SK-N-MC (cell line): ENCODE measurements around the gene PRSS22.

Experiments used
- DNase-seq: peaks from one replicate; pipeline ENCODE4 v3.0.0-alpha.2; 2011; ENCODE audit warnings: low read depth, low spot score
- H3K27ac ChIP-seq: fragments of 200-600 bp; sonication (generic); 2 replicates; pipeline ENCODE4 v1.5.1; 2016; ENCODE audit warnings: mixed run types
- H3K36me3 ChIP-seq: fragments of 200-600 bp; sonication (generic); 2 replicates; pipeline ENCODE4 v1.6.1; 2017; ENCODE audit warnings: antibody characterized with exemption, low read length, mixed read lengths; ENCODE audit not compliant: insufficient read depth
- H3K4me3 ChIP-seq: fragments of 200-600 bp; sonication (generic); 2 replicates; pipeline ENCODE4 v1.5.1; 2016
- H3K9ac ChIP-seq: fragments of 200-600 bp; sonication (generic); 2 replicates; pipeline ENCODE4 v1.8.0; 2017; ENCODE audit warnings: mixed run types, mixed read lengths; ENCODE audit not compliant: insufficient read length
- H3K9me3 ChIP-seq: fragments of 200-600 bp; sonication (generic); 2 replicates; pipeline ENCODE4 v1.6.1; 2017; ENCODE audit warnings: low read depth, mild to moderate bottlenecking, antibody characterized with exemption, low read length, moderate library complexity, mixed read lengths
- EZH2 ChIP-seq: fragments of 200-600 bp; sonication (generic); IDR thresholded peaks from one replicate; pipeline ENCODE4 v1.6.1; 2017; ENCODE audit warnings: antibody characterized with exemption
- FOXP2 ChIP-seq: optimal IDR thresholded peaks from 2 replicates; pipeline ENCODE3; 2011; ENCODE audit warnings: mild to moderate bottlenecking, moderate library complexity; ENCODE audit not compliant: insufficient read depth; ENCODE audit errors: extremely low read length, control extremely low read depth
- POLR2AphosphoS5 ChIP-seq: IDR thresholded peaks from 2 replicates; pipeline ENCODE4 v1.6.1; 2012; ENCODE audit warnings: mild to moderate bottlenecking, low read depth, low read length, borderline replicate concordance

PRSS22 gene

DNA sequence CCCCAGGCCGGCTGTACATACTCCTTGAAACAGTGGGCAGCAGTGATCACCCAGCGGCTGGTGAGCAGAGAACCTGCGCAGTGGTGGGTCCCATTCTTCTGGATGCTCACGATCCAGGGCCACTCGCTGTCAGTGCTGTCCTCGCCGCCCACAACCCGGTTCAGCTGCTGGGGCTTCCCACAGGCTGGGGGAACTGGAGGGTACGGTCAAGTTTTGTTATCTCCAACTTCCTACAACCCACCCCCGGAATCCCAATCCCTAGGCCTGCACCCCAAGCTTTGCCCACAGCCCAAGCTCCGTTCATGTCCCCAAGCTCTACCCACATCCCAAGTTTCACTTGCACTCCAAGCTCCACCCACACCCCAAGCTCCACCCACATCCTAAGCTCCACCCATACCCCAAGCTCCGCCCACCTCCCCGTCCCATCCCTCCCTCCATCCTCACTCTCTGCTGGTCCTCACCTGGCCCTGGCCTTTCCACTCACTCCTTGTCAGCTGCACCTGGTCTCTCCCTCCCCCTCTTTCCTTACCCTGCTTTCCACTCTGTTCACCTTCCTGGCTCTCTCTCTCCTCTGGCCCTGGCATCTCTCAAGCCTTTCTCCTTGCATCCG is 1.8 kb downstream of the PRSS22 start:
- H3K9ac ChIP-seq = no peak overlapping the region
- H3K9me3 ChIP-seq = no peaks in the 10 kb centered on the region
- no peak overlapping the region for H3K27ac ChIP-seq
- no peak for TF ChIP-seq POLR2AphosphoS5
- TF ChIP-seq FOXP2 = no peak
- TF ChIP-seq EZH2 = no peak
- no peak overlapping the region for H3K4me3 ChIP-seq
- H3K36me3 ChIP-seq = no peaks in the 10 kb centered on the region
- no peak for DNase-seq

GRCh38 chr16:2855536-2855935 is 2.4 kb downstream of the PRSS22 start:
- no peak for TF ChIP-seq EZH2
- no peak for TF ChIP-seq FOXP2
- TF ChIP-seq POLR2AphosphoS5 = no peak
- H3K27ac ChIP-seq = no peak overlapping the region
- H3K36me3 ChIP-seq = no peaks in the 10 kb centered on the region
- no peak for DNase-seq
- H3K4me3 ChIP-seq = no peak overlapping the region
- no peak overlapping the region for H3K9ac ChIP-seq
- H3K9me3 ChIP-seq = no peaks in the 10 kb centered on the region

DNA sequence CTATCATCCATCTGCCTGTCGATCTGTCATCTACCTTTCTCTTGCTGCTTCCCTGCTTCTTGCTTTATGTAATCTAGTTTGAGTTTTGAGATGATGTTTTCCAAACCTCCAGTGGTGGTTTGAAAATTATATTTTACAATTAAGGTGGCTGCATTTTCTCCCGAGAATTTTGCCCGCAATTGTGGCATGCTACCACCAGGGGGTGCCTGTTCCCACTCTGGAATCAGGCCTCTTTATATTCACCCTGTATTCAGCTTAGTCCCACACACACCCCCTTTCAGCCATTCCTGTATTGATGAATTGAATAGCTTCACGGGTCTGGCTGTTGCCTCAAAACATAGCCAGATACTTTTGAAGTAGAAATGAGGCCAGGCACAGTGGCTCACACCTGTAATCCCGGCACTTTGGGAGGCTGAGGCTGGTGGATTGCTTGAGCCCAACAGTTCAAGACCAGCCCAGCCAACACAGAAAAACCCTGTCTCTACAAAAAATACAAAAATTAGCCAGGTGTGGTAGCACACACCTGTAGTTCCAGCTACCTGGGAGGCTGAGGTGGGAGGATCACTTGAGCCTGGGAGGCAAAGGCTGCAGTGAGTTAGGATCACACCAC is 3.2 kb downstream of the PRSS22 start:
- Histone ChIP-seq H3K9me3 (no peaks in the 10 kb centered on the region), H3K27ac (no peak overlapping the region), H3K4me3 (no peak overlapping the region), H3K9ac (no peak overlapping the region), H3K36me3 (no peaks in the 10 kb centered on the region)
- TF ChIP-seq FOXP2 = no peak
- TF ChIP-seq POLR2AphosphoS5 = no peak
- no peak for TF ChIP-seq EZH2
- no peak for DNase-seq

- DNase-seq = no peak
- Histone ChIP-seq H3K9ac (no peak overlapping the region), H3K4me3 (peak overlapping the region; percentile 79; the same call in 1 of the 2 replicates), H3K27ac (no peak overlapping the region; the same call in 1 of the 2 replicates), H3K36me3 (no peaks in the 10 kb centered on the region), H3K9me3 (no peaks in the 10 kb centered on the region)
- TF ChIP-seq POLR2AphosphoS5 (no peak), FOXP2 (no peak), EZH2 (no peak)
Measured at GRCh38 chr16:2853531-2854073, 4.4 kb downstream of the PRSS22 start.

- H3K36me3 ChIP-seq = no peaks in the 10 kb centered on the region
- TF ChIP-seq POLR2AphosphoS5 = no peak
- no peak for TF ChIP-seq FOXP2
- TF ChIP-seq EZH2 = no peak
- no peak for DNase-seq
- H3K9ac ChIP-seq = peak overlapping the region; percentile 65
- H3K27ac ChIP-seq = peak overlapping the region; percentile 57
- H3K9me3 ChIP-seq = no peaks in the 10 kb centered on the region
- H3K4me3 ChIP-seq = peak overlapping the region; percentile 79
Measured at GRCh38 chr16:2852731-2853507, 5.1 kb downstream of the PRSS22 start.

DNA sequence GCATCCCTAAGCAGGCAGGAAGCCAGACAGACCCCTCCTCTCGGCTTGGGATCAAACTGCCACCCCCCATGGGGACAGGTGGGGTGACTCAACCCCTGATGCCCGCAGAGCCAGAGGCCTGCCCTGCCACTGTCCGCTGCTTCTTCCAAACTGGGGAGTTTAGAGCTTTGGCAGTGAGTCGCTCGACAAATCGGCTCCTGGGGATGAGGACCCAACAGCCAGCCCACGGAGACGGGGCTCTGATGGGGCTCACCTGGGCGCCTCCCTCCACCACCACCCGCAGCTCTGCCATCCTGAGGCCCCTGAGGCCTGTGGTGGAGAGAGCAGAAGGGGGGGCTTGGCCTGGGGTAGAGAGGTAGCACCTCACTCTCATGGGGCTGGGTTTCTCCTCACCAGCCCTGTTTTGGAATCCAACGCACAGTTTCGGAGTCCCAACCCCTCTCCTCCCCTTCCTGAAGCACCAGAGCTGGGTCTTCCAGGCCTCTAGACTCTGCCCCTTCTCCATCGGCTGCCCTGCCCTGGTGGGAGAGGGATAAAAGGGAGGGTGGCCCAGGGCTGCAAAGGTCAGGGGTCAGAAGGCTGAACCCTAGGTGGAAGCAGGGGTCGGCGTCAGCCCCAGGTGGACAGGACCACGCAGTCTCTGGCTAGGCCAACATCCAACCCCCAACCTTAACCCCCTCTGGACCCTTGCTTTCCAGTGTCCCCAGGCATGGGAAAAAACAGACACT is 5.8 kb downstream of the PRSS22 start:
- no peak for DNase-seq
- no peak for TF ChIP-seq FOXP2
- TF ChIP-seq EZH2 = no peak
- no peak for TF ChIP-seq POLR2AphosphoS5
- peak overlapping the region; percentile 65 for H3K9ac ChIP-seq
- no peaks in the 10 kb centered on the region for H3K9me3 ChIP-seq
- no peaks in the 10 kb centered on the region for H3K36me3 ChIP-seq
- peak overlapping the region; percentile 79 for H3K4me3 ChIP-seq
- H3K27ac ChIP-seq = peak overlapping the region; percentile 57

- DNase-seq = no peak
- no peak overlapping the region for H3K27ac ChIP-seq
- H3K9ac ChIP-seq = no peak overlapping the region
Measured at GRCh38 chr16:2848933-2849725, 8.8 kb downstream of the PRSS22 start.

More at GRCh38 chr16:2848933-2849725, 8.8 kb downstream of the PRSS22 start:
- Histone ChIP-seq H3K4me3 (no peak overlapping the region), H3K9me3 (no peaks in the 10 kb centered on the region), H3K36me3 (no peaks in the 10 kb centered on the region)
- no peak for TF ChIP-seq POLR2AphosphoS5
- no peak for TF ChIP-seq EZH2
- TF ChIP-seq FOXP2 = no peak
